Central memory CD4-positive, alpha-beta T cell (primary cell): Measurements from ENCODE around the gene DLG2.

Source experiments
- DNase-seq: peaks from one replicate; pipeline ENCODE4 v3.0.0; 2022

Gene DLG2

GRCh38 chr11:83572581-83573496, 2054.3 kb downstream of the DLG2 start:
- DNase-seq, result no peak

GRCh38 chr11:83571302-83571701, 2055.8 kb downstream of the DLG2 start:
- no peak for DNase-seq

- no peak for DNase-seq
These were observed 2057.9 kb downstream of the DLG2 start for GRCh38 chr11:83569134-83569805.

GRCh38 chr11:83568516-83568915, 2058.6 kb downstream of the DLG2 start:
- DNase-seq, result no peak

- DNase-seq, result no peak
These were observed 2060.2 kb downstream of the DLG2 start for GRCh38 chr11:83566950-83567349.

- no peak for DNase-seq
These were observed 2062.3 kb downstream of the DLG2 start for GRCh38 chr11:83564870-83565269.

GRCh38 chr11:83558281-83558680, 2068.9 kb downstream of the DLG2 start:
- no peak for DNase-seq

GRCh38 chr11:83557653-83558052, 2069.5 kb downstream of the DLG2 start:
- no peak for DNase-seq

- DNase-seq, result no peak
These were observed 2072.3 kb downstream of the DLG2 start for GRCh38 chr11:83554876-83555275.

- DNase-seq, result no peak
These were observed 2077.0 kb downstream of the DLG2 start for GRCh38 chr11:83549984-83550667.

- DNase-seq, result no peak
These were observed 2080.8 kb downstream of the DLG2 start for GRCh38 chr11:83546368-83546767.

- DNase-seq, result no peak
These were observed 2081.5 kb downstream of the DLG2 start for GRCh38 chr11:83545494-83546260.

GRCh38 chr11:83544846-83545245, 2082.3 kb downstream of the DLG2 start:
- DNase-seq, result no peak

- no peak for DNase-seq
These were observed 2083.3 kb downstream of the DLG2 start for GRCh38 chr11:83543706-83544439.

GRCh38 chr11:83542861-83543260, 2084.3 kb downstream of the DLG2 start:
- DNase-seq, result no peak

GRCh38 chr11:83540728-83541127, 2086.4 kb downstream of the DLG2 start:
- DNase-seq, result no peak

GRCh38 chr11:83540112-83540675, 2086.9 kb downstream of the DLG2 start:
- no peak for DNase-seq

GRCh38 chr11:83538286-83538685, 2088.9 kb downstream of the DLG2 start:
- no peak for DNase-seq

GRCh38 chr11:83537131-83537610, 2090.0 kb downstream of the DLG2 start:
- no peak for DNase-seq

GRCh38 chr11:83533166-83533565, 2094.0 kb downstream of the DLG2 start:
- DNase-seq, result no peak

- DNase-seq, result no peak
These were observed 2098.3 kb downstream of the DLG2 start for GRCh38 chr11:83528877-83529276.
